Osteoblast (primary cell): Measurements from ENCODE around the gene HELT. TPM values are rescaled to one million over a fixed set of nuclear protein-coding genes. Genes with fewer than 3 reads are reported as not detected.

Source experiments
- DNase-seq: peaks from one replicate; pipeline ENCODE4 v3.0.0; 2011; ENCODE audit warnings: low spot score, mixed read lengths; ENCODE audit not compliant: insufficient read length; ENCODE audit errors: missing footprints
- H2AFZ ChIP-seq: 2 replicates; pipeline ENCODE4 v1.6.0; 2011; ENCODE audit warnings: mild to moderate bottlenecking, low read length
- H3K27ac ChIP-seq: 2 replicates; pipeline ENCODE4 v1.5.1; 2011; ENCODE audit warnings: mild to moderate bottlenecking, low read depth, low read length, moderate library complexity
- H3K27me3 ChIP-seq: 2 replicates; pipeline ENCODE4 v1.6.0; 2012; ENCODE audit warnings: mild to moderate bottlenecking, control low read depth, inconsistent platforms, low read length, moderate library complexity; ENCODE audit not compliant: insufficient read depth
- H3K36me3 ChIP-seq: 2 replicates; pipeline ENCODE4 v1.5.1; 2011; ENCODE audit warnings: mild to moderate bottlenecking, low read length, control low read depth, moderate library complexity; ENCODE audit not compliant: insufficient read depth
- H3K4me1 ChIP-seq: 2 replicates; pipeline ENCODE4 v1.5.1; 2011; ENCODE audit warnings: mild to moderate bottlenecking, low read length, control low read depth, moderate library complexity; ENCODE audit not compliant: insufficient read depth
- H3K4me2 ChIP-seq: 2 replicates; pipeline ENCODE4 v1.6.0; 2011; ENCODE audit warnings: mild to moderate bottlenecking, low read length; ENCODE audit not compliant: insufficient read depth
- H3K4me3 ChIP-seq: fragments of 200-600 bp; sonication (generic); 3 replicates; pipeline ENCODE4 v1.5.1; 2012; ENCODE audit warnings: mild to moderate bottlenecking, low read length, inconsistent platforms; ENCODE audit not compliant: insufficient read depth
- H3K79me2 ChIP-seq: 2 replicates; pipeline ENCODE4 v1.6.0; 2012; ENCODE audit warnings: mild to moderate bottlenecking, low read length, control low read depth, inconsistent platforms; ENCODE audit not compliant: insufficient read depth
- H3K9me3 ChIP-seq: 2 replicates; pipeline ENCODE4 v1.5.1; 2011; ENCODE audit warnings: low read depth, low read length, control low read depth
- H4K20me1 ChIP-seq: 2 replicates; pipeline ENCODE4 v1.6.0; 2012; ENCODE audit warnings: mild to moderate bottlenecking, low read length, control low read depth; ENCODE audit not compliant: insufficient read depth
- CTCF ChIP-seq: IDR thresholded peaks from 2 replicates; pipeline ENCODE4 v1.5.1; 2011; ENCODE audit warnings: mild to moderate bottlenecking, low read depth, low read length, moderate library complexity; ENCODE audit errors: extremely low read depth
- total RNA-seq: library from RNA; depleted of rRNA; stranded (reverse); fragments of >200 nt; gene quantifications from 2 replicates; pipeline ENCODE4 v1.2.3, GENCODE V29; 2012

Gene HELT
- total RNA-seq, 1 donor: not detected

- Histone ChIP-seq H3K27ac (no peak overlapping the region), H3K36me3 (no peaks in the 10 kb centered on the region), H3K79me2 (no peaks in the 10 kb centered on the region), H3K27me3 (peaks cover 9% of the 10 kb centered on the region), H4K20me1 (no peaks in the 10 kb centered on the region), H3K9me3 (no peaks in the 10 kb centered on the region), H3K4me3 (no peak overlapping the region), H2AFZ (no peak overlapping the region), H3K4me1 (no peaks in the 10 kb centered on the region), H3K4me2 (no peak overlapping the region)
- DNase-seq: no peak
- TF ChIP-seq CTCF: no peak
These were observed 36.0 kb downstream of the HELT start for GRCh38 chr4:185054272-185054671.

- no peaks in the 10 kb centered on the region for H3K9me3 ChIP-seq
- H3K27ac ChIP-seq: no peak overlapping the region
- H3K4me2 ChIP-seq: no peak overlapping the region
- no peaks in the 10 kb centered on the region for H3K79me2 ChIP-seq
- no peak overlapping the region for H3K4me3 ChIP-seq
- no peak for DNase-seq
- peaks cover 9% of the 10 kb centered on the region for H3K27me3 ChIP-seq
- no peaks in the 10 kb centered on the region for H3K36me3 ChIP-seq
- H2AFZ ChIP-seq: no peak overlapping the region
- H3K4me1 ChIP-seq: no peaks in the 10 kb centered on the region
- TF ChIP-seq CTCF: no peak
- no peaks in the 10 kb centered on the region for H4K20me1 ChIP-seq
These were observed 36.6 kb downstream of the HELT start for GRCh38 chr4:185054886-185055285.

- TF ChIP-seq CTCF: no peak
- DNase-seq: no peak
- H3K27ac ChIP-seq: no peak overlapping the region
- H3K79me2 ChIP-seq: no peaks in the 10 kb centered on the region
- no peaks in the 10 kb centered on the region for H3K4me1 ChIP-seq
- H2AFZ ChIP-seq: no peak overlapping the region
- H3K27me3 ChIP-seq: no peaks in the 10 kb centered on the region
- no peaks in the 10 kb centered on the region for H4K20me1 ChIP-seq
- no peaks in the 10 kb centered on the region for H3K9me3 ChIP-seq
- no peaks in the 10 kb centered on the region for H3K36me3 ChIP-seq
- H3K4me3 ChIP-seq: no peak overlapping the region
- no peak overlapping the region for H3K4me2 ChIP-seq
These were observed 43.3 kb downstream of the HELT start for GRCh38 chr4:185061610-185062009.

- Histone ChIP-seq H3K36me3 (no peaks in the 10 kb centered on the region), H3K4me3 (no peak overlapping the region), H3K27ac (no peak overlapping the region), H3K27me3 (no peaks in the 10 kb centered on the region), H3K4me2 (no peak overlapping the region), H3K79me2 (no peaks in the 10 kb centered on the region), H2AFZ (no peak overlapping the region), H3K4me1 (no peaks in the 10 kb centered on the region), H3K9me3 (no peaks in the 10 kb centered on the region), H4K20me1 (no peaks in the 10 kb centered on the region)
- no peak for TF ChIP-seq CTCF
- DNase-seq: no peak
These were observed 44.3 kb downstream of the HELT start for GRCh38 chr4:185062606-185063005.
